Panc1 (cell line): Measurements from ENCODE around the gene LRP1B. TPM values are rescaled to one million over a fixed set of nuclear protein-coding genes. Genes with fewer than 3 reads are reported as not detected.

ENCODE experiments used
- ATAC-seq: fragments of 200-7000 bp; cut with Tn5 transposase; 2 replicates; pipeline ENCODE4 v1.9.1; 2020; ENCODE audit warnings: mild to moderate bottlenecking, moderate library complexity
- BruUV-seq: library from RNA; stranded (reverse); fragments of 400-500 nt; replicated peaks from 2 replicates; lab custom pipeline; 2021; lab: Mats Ljungman, UMichigan
- CTCF ChIA-PET: fragments of 300-600 bp; sonication (Branson Sonifier 250); formaldehyde crosslinking; loops from one replicate; lab custom pipeline; 2022; ENCODE audit warnings: antibody characterized with exemption; lab: Charles Lee
- POLR2A ChIA-PET: fragments of 300-600 bp; sonication (Branson Sonifier 250); formaldehyde crosslinking; loops from one replicate; lab custom pipeline; 2022; ENCODE audit warnings: antibody characterized with exemption; lab: Charles Lee
- DNase-seq: peaks from one replicate; pipeline ENCODE4 v3.0.0-alpha.2; 2010; ENCODE audit warnings: low read depth, low spot score
- H3K27ac ChIP-seq: 2 replicates; pipeline ENCODE4 v1.5.1; 2011; ENCODE audit warnings: mild to moderate bottlenecking, low read length, inconsistent platforms
- H3K27me3 ChIP-seq: fragments of 200-500 bp; sonication (Bioruptor generic); 2 replicates; pipeline ENCODE4 v1.6.0; 2014; ENCODE audit warnings: low read length, inconsistent platforms; ENCODE audit not compliant: control insufficient read depth, insufficient read depth
- H3K36me3 ChIP-seq: fragments of 200-500 bp; sonication (Bioruptor generic); 2 replicates; pipeline ENCODE4 v1.5.1; 2014; ENCODE audit warnings: inconsistent platforms, mild to moderate bottlenecking, low read length, moderate library complexity; ENCODE audit not compliant: control insufficient read depth, insufficient read depth
- H3K4me1 ChIP-seq: 2 replicates; pipeline ENCODE4 v1.5.1; 2011; ENCODE audit warnings: inconsistent platforms, mild to moderate bottlenecking, low read length, moderate library complexity; ENCODE audit not compliant: control insufficient read depth, insufficient read depth
- H3K4me3 ChIP-seq, 2 experiments: 2 replicates each; pipeline ENCODE4 v1.5.1; 2011 to 2012; ENCODE audit warnings: low read depth in 2 of 2, low read length in 2 of 2, mild to moderate bottlenecking in 2 of 2, inconsistent platforms in 1 of 2, moderate library complexity in 1 of 2
- H3K9me3 ChIP-seq: fragments of 200-500 bp; sonication (Bioruptor generic); 2 replicates; pipeline ENCODE4 v1.5.1; 2014; ENCODE audit warnings: low read depth, mild to moderate bottlenecking, inconsistent platforms, low read length, moderate library complexity; ENCODE audit not compliant: control insufficient read depth, insufficient read depth
- CTCF ChIP-seq: fragments of 450-650 bp; IDR thresholded peaks from 2 replicates; pipeline ENCODE4 v1.5.1; 2017; ENCODE audit warnings: mild to moderate bottlenecking
- POLR2AphosphoS5 ChIP-seq: IDR thresholded peaks from 2 replicates; pipeline ENCODE4 v1.6.1; 2012; ENCODE audit warnings: mild to moderate bottlenecking, low read depth, low read length, moderate library complexity
- REST ChIP-seq, 2 experiments: IDR thresholded peaks; 2 replicates each; pipeline ENCODE4 v1.6.1; 2011 to 2012; ENCODE audit warnings: low read depth in 2 of 2, control low read depth in 1 of 2, low read length in 1 of 2, mild to moderate bottlenecking in 1 of 2, moderate library complexity in 1 of 2; ENCODE audit not compliant: insufficient read depth in 1 of 2
- SIN3A ChIP-seq: IDR thresholded peaks from 2 replicates; pipeline ENCODE4 v1.6.1; 2012; ENCODE audit warnings: low read depth, mild to moderate bottlenecking, low read length, moderate library complexity, borderline replicate concordance; ENCODE audit not compliant: insufficient read depth
- TCF7L2 ChIP-seq: IDR thresholded peaks from 2 replicates; pipeline ENCODE4 v1.6.1; 2011; ENCODE audit warnings: mild to moderate bottlenecking, low read depth, low read length, inconsistent platforms
- in situ Hi-C: cut with HindIII; loops from 2 replicates; pipeline ENCODE4 v1.10.0; 2016; ENCODE audit warnings: low sequenced_read_pairs, low pct_unique_long_range_greater_than_20kb
- intact Hi-C: fragments of 100-400 bp; cut with micrococcal nuclease; formaldehyde crosslinking; loops from one replicate; pipeline ENCODE4 v1.10.0; 2022; ENCODE audit not compliant: unreplicated experiment
- total RNA-seq: library from RNA; stranded (reverse); gene quantifications from one replicate; pipeline ENCODE4 v1.2.1, GENCODE V29; 2021; ENCODE audit not compliant: unreplicated experiment

The LRP1B gene
- total RNA-seq, 1 experiment from 2014 or later = 0.54 TPM

GRCh38 chr2:141207036-141207385 lies 923.8 kb downstream of the LRP1B start:
- TF ChIP-seq CTCF = no peak
- no peak for TF ChIP-seq REST (IDR thresholded peaks at IDR 0.05; ENCODE audit: insufficient read depth in 1 of 2, low read depth in 2 of 2, low read length in 1 of 2)
- TF ChIP-seq TCF7L2 = no peak
- TF ChIP-seq SIN3A = no peak
- no peak for TF ChIP-seq POLR2AphosphoS5
- ChIA-PET CTCF (no interaction called here), POLR2A (no interaction called here)
- Histone ChIP-seq H3K4me3 (no peak overlapping the region), H3K36me3 (no peaks in the 10 kb centered on the region), H3K27ac (no peak overlapping the region), H3K27me3 (no peaks in the 10 kb centered on the region), H3K9me3 (no peaks in the 10 kb centered on the region), H3K4me1 (no peaks in the 10 kb centered on the region)
- ATAC-seq = no peak
- DNase-seq = no peak
- no TSS peak for BruUV-seq
- intact Hi-C loops = no loop called here
- in situ Hi-C loops = no loop called here

- TF ChIP-seq CTCF (no peak), POLR2AphosphoS5 (no peak), REST (IDR thresholded peaks at IDR 0.05; ENCODE audit: insufficient read depth in 1 of 2, low read depth in 2 of 2, low read length in 1 of 2) (no peak), SIN3A (no peak), TCF7L2 (no peak)
- no peaks in the 10 kb centered on the region for H3K27me3 ChIP-seq
- DNase-seq (no peak), ATAC-seq (no peak)
- no peak overlapping the region for H3K4me3 ChIP-seq
- CTCF ChIA-PET = no interaction called here
- no TSS peak for BruUV-seq
- POLR2A ChIA-PET = interaction anchor here (0.5 kb wide), 1 partner anchor 912 kb away, joined by 3 read pairs; no protein-coding TSS in a partner anchor
- H3K9me3 ChIP-seq = no peaks in the 10 kb centered on the region
- H3K27ac ChIP-seq = no peak overlapping the region
- intact Hi-C loops (no loop called here), in situ Hi-C loops (no loop called here)
- H3K4me1 ChIP-seq = no peaks in the 10 kb centered on the region
- no peaks in the 10 kb centered on the region for H3K36me3 ChIP-seq
Observed at GRCh38 chr2:141201016-141201565, 929.7 kb downstream of the LRP1B start.
